ENCODE measurements around the gene ELF1. TPM values are rescaled to one million over a fixed set of nuclear protein-coding genes. Genes with fewer than 3 reads are reported as not detected.

Gene ELF1
- total RNA-seq, 1 experiment from 2014 or later, result 8.6 TPM

DNA sequence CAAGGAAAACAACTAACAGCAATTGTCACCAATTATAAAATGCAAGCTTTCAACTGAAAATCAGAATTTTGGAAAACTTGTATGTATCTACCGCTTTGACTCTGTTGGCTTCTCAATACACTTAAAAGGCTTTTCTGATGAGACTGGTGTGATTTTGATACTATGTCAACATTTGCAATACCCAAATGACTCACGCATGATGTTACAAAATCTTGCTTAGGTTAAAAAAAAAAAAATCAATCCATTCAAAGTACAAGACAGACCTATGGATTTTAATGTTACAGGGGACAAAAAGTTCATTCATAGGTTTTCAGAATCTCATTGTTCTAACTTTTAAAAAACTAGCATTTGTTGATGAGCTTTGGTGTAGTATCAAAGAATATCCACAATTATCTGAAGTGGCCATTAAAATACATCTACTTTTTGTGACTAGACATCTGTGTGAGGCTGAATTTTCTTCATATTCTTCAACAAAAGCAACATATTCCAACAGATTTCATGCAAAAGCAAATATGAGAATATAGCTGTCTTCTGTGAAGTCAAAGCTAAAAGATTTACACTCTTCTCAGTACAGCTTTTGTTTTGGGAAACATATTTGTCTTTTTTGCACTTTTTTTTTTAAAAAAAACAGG, 10.7 kb downstream of the ELF1 start:
- H3K27ac ChIP-seq, result no peak overlapping the region
- no peak overlapping the region for H3K4me3 ChIP-seq
- no peaks in the 10 kb centered on the region for H3K27me3 ChIP-seq (replicated peaks)
- peaks cover 7% of the 10 kb centered on the region; the same call in 1 of the 2 replicates for H3K4me1 ChIP-seq (replicated peaks)
- no peaks in the 10 kb centered on the region for H3K9me3 ChIP-seq (replicated peaks)
- no peaks in the 10 kb centered on the region for H3K36me3 ChIP-seq
- DNase-seq (ENCODE audit: low read depth in 1 of 2, low spot score in 2 of 2), result no peak

DNA sequence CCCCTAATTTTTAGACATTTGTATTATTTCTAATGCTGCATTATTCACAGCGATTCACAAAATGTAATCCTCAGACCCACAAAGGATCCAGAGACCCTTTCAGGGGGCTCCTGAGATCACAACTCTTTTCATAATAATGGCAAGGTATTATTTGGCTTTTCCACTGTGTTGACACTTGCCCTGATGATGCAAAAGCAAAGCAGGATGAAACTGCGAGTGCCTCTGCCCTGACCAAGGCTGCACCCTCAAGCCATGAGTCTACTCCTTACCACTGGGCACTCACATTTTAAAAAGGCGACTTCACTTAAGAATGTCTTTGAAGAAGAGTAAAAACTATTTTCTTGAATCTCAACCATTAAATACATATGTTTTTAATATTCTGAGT, 11.4 kb downstream of the ELF1 start:
- H3K27ac ChIP-seq, result no peak overlapping the region
- H3K4me3 ChIP-seq, result no peak overlapping the region
- no peaks in the 10 kb centered on the region for H3K9me3 ChIP-seq (replicated peaks)
- no peak for DNase-seq (ENCODE audit: low read depth in 1 of 2, low spot score in 2 of 2)
- peaks cover 7% of the 10 kb centered on the region; the same call in 1 of the 2 replicates for H3K4me1 ChIP-seq (replicated peaks)
- no peaks in the 10 kb centered on the region for H3K36me3 ChIP-seq
- H3K27me3 ChIP-seq (replicated peaks), result no peaks in the 10 kb centered on the region

DNA sequence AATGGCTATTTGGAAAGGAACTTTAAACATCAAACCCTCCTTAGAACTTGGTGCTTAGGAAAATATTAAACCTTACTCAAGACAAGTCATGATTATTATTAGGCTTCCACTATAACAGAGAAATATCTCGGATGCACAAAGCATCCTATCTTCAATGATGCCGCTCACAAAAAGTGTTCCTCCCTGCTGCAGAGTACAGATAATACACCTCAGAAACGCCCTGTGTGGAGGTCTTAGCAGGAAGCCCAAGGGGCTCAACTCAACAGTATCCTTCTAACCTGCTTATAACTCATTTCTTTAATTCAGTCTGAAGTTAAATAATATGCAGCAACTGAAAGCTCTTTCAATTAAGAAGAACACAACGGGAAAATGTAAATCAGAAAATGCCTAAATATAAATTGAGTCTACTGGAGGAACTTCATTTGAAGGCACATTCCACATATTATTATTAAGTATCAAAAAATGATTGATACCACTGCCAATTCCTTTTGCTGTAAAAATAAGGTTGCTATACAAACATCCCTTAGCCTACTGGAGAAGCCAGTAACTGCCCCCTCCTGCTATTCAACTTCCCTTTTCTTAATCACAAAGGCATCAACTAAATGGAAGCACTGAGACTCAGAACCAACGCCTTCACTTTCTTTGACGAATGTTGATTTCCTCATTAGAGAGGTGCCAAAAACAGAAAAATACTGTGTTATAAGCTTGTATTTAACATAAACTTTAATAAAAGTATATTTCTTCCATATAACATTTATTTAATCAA, 12.0 kb downstream of the ELF1 start:
- no peaks in the 10 kb centered on the region for H3K9me3 ChIP-seq (replicated peaks)
- no peaks in the 10 kb centered on the region for H3K27me3 ChIP-seq (replicated peaks)
- H3K4me3 ChIP-seq, result no peak overlapping the region
- H3K36me3 ChIP-seq, result no peaks in the 10 kb centered on the region
- no peak for DNase-seq (ENCODE audit: low read depth in 1 of 2, low spot score in 2 of 2)
- peaks cover 7% of the 10 kb centered on the region; the same call in 1 of the 2 replicates for H3K4me1 ChIP-seq (replicated peaks)
- no peak overlapping the region for H3K27ac ChIP-seq

DNA sequence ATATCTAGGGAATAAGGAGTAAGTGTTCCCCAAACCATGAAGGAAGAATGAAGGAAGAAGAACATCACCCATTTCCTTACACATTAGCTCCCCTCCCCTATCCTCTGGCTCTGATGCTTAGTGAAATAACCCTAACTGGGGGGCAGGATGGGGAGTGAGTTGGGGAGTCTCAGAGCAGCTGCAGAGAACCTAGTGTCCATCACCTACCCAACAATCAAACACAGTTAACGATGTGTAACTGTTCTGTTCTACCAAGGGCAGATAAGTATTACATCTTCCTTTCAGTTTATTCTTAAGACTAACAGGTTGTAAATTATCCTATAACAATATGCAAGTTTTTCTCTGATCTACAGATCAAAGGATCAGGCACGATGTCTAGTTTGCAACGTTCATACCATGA, 12.8 kb downstream of the ELF1 start:
- no peaks in the 10 kb centered on the region for H3K9me3 ChIP-seq (replicated peaks)
- H3K36me3 ChIP-seq, result no peaks in the 10 kb centered on the region
- no peak overlapping the region for H3K4me3 ChIP-seq

DNA sequence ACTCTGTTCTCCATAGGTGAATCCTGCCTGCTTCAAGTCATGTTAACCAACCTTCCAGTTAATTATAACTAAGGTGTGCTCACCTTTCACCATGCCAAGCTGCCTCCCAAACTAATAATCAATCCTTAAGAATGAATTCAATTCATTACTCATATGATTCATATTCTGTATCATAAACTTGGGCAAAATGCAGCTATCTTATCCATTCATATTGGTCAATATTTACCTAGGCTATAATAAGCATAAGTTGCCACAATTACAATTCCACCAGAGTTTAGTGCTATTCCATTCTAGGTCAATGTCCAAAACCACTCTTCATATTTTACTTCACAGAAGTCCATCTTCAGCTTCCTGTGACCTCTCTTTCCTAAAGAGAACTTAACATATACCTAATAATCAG, 13.4 kb downstream of the ELF1 start:
- no peaks in the 10 kb centered on the region for H3K27me3 ChIP-seq (replicated peaks)
- H3K9me3 ChIP-seq (replicated peaks), result no peaks in the 10 kb centered on the region
- no peak for DNase-seq (ENCODE audit: low read depth in 1 of 2, low spot score in 2 of 2)
- H3K36me3 ChIP-seq, result no peaks in the 10 kb centered on the region
- peaks cover 7% of the 10 kb centered on the region; the same call in 1 of the 2 replicates for H3K4me1 ChIP-seq (replicated peaks)
- H3K27ac ChIP-seq, result no peak overlapping the region
- H3K4me3 ChIP-seq, result no peak overlapping the region

More for the DNA sequence above, 12.8 kb downstream of the ELF1 start:
- no peaks in the 10 kb centered on the region for H3K27me3 ChIP-seq (replicated peaks)
- H3K27ac ChIP-seq, result no peak overlapping the region
- peaks cover 7% of the 10 kb centered on the region; the same call in 1 of the 2 replicates for H3K4me1 ChIP-seq (replicated peaks)
- no peak for DNase-seq (ENCODE audit: low read depth in 1 of 2, low spot score in 2 of 2)

DNA sequence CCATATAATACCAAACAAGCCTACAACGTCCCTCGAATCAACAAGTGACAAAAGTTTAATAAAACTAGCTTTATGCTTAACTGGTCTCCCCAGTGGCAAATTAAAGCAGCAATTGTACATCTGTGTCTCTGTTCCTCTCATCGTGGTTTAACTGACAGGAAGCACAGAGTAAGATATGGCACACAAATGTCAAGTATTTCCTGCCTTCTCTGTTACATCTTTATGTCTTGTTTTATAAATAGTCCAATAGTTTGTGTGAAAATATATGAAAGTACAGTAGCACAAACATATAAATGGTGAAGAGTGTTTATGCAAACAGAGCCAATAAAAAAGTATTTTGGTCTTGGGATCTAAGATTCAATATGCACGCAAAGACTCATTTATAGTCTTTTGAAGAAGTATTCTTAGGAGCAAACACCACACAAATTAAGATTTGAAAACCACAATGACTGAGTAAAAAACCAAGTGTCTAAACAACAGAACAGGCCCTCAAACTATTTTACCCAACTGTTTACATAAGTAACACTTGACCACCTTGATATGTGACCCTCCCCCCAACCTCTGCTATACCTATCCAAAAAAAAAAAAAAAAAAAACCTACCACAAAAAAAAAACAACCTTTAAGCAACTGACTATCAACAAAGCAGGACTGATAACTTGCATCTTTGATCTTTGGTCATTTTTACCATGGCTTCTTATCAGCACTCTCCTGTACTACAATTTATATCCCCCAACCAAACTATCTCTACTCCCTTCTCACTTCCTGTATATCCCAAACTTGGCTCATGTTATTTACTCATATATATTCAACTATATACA, 14.0 kb downstream of the ELF1 start:
- no peak overlapping the region for H3K4me3 ChIP-seq
- H3K9me3 ChIP-seq (replicated peaks), result no peaks in the 10 kb centered on the region
- no peak for DNase-seq (ENCODE audit: low read depth in 1 of 2, low spot score in 2 of 2)
- no peaks in the 10 kb centered on the region for H3K27me3 ChIP-seq (replicated peaks)
- peaks cover 7% of the 10 kb centered on the region; the same call in 1 of the 2 replicates for H3K4me1 ChIP-seq (replicated peaks)
- no peak overlapping the region for H3K27ac ChIP-seq
- no peaks in the 10 kb centered on the region for H3K36me3 ChIP-seq

DNA sequence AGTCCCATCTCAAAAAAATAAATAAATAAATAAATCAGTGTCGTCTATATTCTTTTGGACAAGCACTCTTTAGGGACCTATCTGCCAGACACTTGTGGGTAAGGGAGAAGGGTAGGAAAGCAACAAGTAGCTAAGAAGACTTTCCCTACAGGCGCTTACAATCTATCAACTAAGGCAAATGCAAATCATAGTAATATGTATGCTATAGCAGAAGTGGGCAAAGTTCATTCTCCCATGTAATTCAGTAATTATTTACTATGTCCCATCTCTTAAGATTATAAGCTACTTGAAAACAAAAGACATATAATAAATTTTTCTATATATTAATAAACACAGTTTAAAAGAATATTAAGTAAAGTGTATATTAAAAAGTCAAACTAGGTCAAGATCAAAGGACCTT, 16.5 kb downstream of the ELF1 start:
- no peak for DNase-seq (ENCODE audit: low read depth in 1 of 2, low spot score in 2 of 2)
- Histone ChIP-seq H3K4me3 (no peak overlapping the region), H3K27me3 (replicated peaks) (no peaks in the 10 kb centered on the region)

DNA sequence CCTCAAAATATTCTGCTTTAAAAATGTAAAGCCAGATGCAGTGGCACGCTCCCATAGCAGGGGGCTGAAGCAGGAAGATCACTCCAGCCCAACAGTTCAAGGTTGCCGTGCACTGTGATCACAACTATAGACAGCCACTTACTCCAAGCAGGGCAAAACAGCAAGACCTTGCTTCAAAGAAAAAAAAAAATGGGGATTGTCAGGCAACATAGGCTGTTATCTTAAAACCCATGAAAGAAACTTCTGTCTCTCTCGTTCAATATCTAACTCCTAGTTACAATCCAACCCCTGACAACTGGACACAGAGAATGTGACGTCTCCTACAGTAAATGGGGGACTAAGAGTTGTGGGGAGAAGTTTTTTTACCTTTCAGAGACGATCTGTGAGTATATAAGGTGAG, 17.4 kb downstream of the ELF1 start:
- Histone ChIP-seq H3K4me1 (replicated peaks) (peaks cover 7% of the 10 kb centered on the region; the same call in 1 of the 2 replicates), H3K4me3 (no peak overlapping the region), H3K27me3 (replicated peaks) (no peaks in the 10 kb centered on the region), H3K9me3 (replicated peaks) (no peaks in the 10 kb centered on the region), H3K36me3 (0 out of 2 replicates have a peak, but pooled peaks cover 3% of the 10 kb centered on the region), H3K27ac (no peak overlapping the region)
- no peak for DNase-seq (ENCODE audit: low read depth in 1 of 2, low spot score in 2 of 2)

More for the DNA sequence above, 16.5 kb downstream of the ELF1 start:
- Histone ChIP-seq H3K9me3 (replicated peaks) (no peaks in the 10 kb centered on the region), H3K36me3 (0 out of 2 replicates have a peak, but pooled peaks cover 3% of the 10 kb centered on the region), H3K27ac (no peak overlapping the region), H3K4me1 (replicated peaks) (peaks cover 7% of the 10 kb centered on the region; the same call in 1 of the 2 replicates)

DNA sequence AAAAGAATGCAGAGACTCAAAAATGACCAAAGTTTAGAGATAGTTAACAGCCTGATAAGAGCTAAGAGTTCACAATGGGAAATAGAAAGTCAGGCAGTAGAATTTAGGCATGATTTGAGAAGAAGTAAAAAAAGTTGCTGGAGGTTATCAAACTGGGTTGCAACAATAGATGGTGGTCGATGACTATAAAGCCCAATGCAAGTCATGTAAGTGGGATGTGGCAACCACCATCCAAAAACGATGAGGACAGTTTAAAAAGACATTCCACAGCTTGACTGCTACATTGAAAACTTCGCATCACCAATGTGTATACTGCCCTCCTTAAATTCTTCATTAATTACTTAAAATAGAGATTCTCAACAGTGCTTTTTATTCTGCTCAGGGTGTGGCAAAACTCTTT, 19.7 kb downstream of the ELF1 start:
- Histone ChIP-seq H3K27ac (no peak overlapping the region), H3K4me3 (no peak overlapping the region), H3K36me3 (0 out of 2 replicates have a peak, but pooled peaks cover 3% of the 10 kb centered on the region), H3K4me1 (replicated peaks) (no peaks in the 10 kb centered on the region), H3K9me3 (replicated peaks) (no peaks in the 10 kb centered on the region), H3K27me3 (replicated peaks) (no peaks in the 10 kb centered on the region)
- no peak for DNase-seq (ENCODE audit: low read depth in 1 of 2, low spot score in 2 of 2)

DNA sequence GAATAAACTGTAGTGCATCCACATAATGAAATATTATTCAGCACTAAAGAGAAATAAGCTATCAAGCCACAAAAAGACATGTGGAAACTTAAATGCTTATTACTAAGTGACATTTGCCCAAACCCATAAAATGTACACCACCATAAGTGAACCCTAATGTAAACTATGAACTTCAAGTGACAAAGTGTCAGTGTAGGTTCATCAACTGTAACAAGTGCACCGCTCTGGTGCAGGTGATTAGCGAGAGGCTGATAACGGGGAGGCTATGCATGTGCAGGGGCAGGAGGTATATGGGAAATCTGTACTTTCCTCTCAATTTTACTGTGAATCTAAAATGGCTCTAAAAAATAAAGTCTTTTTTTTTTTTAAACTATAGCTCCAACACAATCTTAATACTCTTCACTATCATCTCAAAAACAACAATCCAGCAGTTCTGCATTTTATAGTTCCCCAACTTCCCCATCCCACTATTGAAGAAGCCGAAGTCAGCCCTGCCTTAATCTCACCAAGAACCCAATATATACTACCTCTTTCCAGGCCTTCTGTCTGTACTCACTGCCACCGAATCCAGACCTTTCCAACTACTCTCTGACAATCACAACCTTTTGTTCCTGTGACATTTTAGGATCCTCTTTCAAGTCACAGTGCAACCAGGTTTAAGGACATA, 22.6 kb downstream of the ELF1 start:
- Histone ChIP-seq H3K4me1 (replicated peaks) (no peaks in the 10 kb centered on the region), H3K4me3 (no peak overlapping the region), H3K27ac (no peak overlapping the region), H3K27me3 (replicated peaks) (no peaks in the 10 kb centered on the region), H3K36me3 (0 out of 2 replicates have a peak, but pooled peaks cover 3% of the 10 kb centered on the region), H3K9me3 (replicated peaks) (no peaks in the 10 kb centered on the region)
- no peak for DNase-seq (ENCODE audit: low read depth in 1 of 2, low spot score in 2 of 2)

DNA sequence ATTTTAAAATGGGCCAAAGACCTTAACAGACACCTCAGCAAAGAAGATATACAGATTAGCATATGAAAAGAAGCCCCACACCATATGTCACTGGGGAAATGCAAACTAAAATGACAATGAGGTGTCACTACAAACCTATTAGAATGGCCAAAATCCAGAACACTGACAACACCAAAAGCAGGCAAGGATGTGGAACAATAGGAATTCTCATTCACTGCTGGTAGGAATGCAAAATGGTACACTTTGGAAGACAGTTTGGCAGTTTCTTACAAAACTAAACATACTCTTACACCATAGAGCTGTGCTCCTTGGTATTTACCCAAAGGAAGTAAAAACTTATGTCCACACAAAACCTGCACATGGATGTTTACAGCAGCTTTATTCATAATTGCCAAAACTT, 23.1 kb downstream of the ELF1 start:
- DNase-seq (ENCODE audit: low read depth in 1 of 2, low spot score in 2 of 2), result no peak
- H3K9me3 ChIP-seq (replicated peaks), result no peaks in the 10 kb centered on the region
- no peaks in the 10 kb centered on the region for H3K27me3 ChIP-seq (replicated peaks)
- no peaks in the 10 kb centered on the region for H3K4me1 ChIP-seq (replicated peaks)
- H3K36me3 ChIP-seq, result 0 out of 2 replicates have a peak, but pooled peaks cover 3% of the 10 kb centered on the region
- H3K4me3 ChIP-seq, result no peak overlapping the region
- no peak overlapping the region for H3K27ac ChIP-seq

DNA sequence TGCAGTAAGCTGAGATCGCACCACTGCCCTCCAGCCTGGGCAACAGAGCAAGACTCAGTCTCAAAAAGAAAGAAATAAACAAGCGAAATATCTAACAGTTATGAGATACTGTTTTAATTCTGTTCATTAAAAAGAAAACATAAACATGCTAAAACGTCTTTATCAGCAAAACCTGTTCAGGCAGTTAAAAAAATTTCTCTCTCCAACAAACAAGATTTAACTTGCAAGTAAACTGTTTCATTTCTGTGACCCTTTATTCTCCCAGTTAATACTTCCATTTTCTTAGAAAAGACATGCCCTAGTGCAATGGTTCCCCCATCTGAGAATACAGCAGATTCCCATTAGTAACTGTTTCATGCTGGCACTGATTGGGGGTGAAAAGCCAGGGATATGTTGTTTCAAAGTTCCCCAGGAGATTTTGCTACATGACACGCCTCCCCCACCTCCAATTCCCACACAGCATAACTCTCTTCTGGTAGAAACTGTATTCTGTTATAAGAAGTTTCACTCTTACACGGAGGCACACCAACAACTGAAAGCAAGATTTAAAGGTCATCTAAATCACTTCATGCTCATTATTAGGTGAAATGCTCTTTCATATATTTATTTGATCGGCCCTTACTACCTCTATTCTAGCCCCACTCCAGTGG, 24.4 kb downstream of the ELF1 start:
- Histone ChIP-seq H3K4me3 (no peak overlapping the region), H3K9me3 (replicated peaks) (no peaks in the 10 kb centered on the region), H3K36me3 (0 out of 2 replicates have a peak, but pooled peaks cover 3% of the 10 kb centered on the region), H3K27ac (no peak overlapping the region), H3K4me1 (replicated peaks) (no peaks in the 10 kb centered on the region), H3K27me3 (replicated peaks) (no peaks in the 10 kb centered on the region)
- DNase-seq (ENCODE audit: low read depth in 1 of 2, low spot score in 2 of 2), result no peak

DNA sequence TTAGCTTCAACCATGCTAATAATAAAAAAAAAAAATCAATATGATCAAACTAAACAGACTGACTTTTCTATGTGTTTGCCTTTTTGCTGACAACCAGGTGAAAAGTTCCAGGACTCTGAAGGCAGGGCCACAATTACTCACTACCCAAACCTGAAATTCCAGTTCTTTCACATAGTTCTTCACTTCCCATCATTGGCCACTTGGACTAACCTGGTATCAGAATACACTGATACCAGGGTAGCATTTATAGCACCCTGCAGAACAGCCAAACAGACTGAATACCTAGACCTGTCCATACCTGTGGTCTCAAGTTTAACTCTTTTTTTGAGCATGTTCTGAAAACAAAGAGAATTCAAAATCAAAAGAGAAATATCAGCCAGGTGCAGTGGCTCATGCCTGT, 25.1 kb downstream of the ELF1 start:
- H3K36me3 ChIP-seq, result no peaks in the 10 kb centered on the region
- H3K4me1 ChIP-seq (replicated peaks), result no peaks in the 10 kb centered on the region
- H3K4me3 ChIP-seq, result no peak overlapping the region
- no peaks in the 10 kb centered on the region for H3K9me3 ChIP-seq (replicated peaks)
- H3K27me3 ChIP-seq (replicated peaks), result no peaks in the 10 kb centered on the region
- H3K27ac ChIP-seq, result no peak overlapping the region
- DNase-seq (ENCODE audit: low read depth in 1 of 2, low spot score in 2 of 2), result no peak

All from SJSA1 (cell line).